Stimulated activated CD8-positive, alpha-beta memory T cell treated with anti-CD3 and anti-CD28 coated beads, Interleukin-4, amount 100 ng/mL, for 48 hours (primary cell): Measurements from ENCODE around the gene CPEB4.

Experiments
- DNase-seq: peaks from one replicate; pipeline ENCODE4 v3.0.0-alpha.2; 2020

The CPEB4 gene

GRCh38 chr5:173916233-173916632, 28.1 kb downstream of the CPEB4 start:
- DNase-seq: no peak

GRCh38 chr5:173917788-173918786, 29.9 kb downstream of the CPEB4 start:
- DNase-seq: peak; percentile 60

- no peak for DNase-seq
These were observed 31.3 kb downstream of the CPEB4 start for GRCh38 chr5:173919443-173919842.

- DNase-seq: no peak
These were observed 32.0 kb downstream of the CPEB4 start for GRCh38 chr5:173920024-173920753.

GRCh38 chr5:173920866-173921555, 32.9 kb downstream of the CPEB4 start:
- no peak for DNase-seq

GRCh38 chr5:173922527-173922926, 34.4 kb downstream of the CPEB4 start:
- DNase-seq: no peak

GRCh38 chr5:173923218-173924095, 35.3 kb downstream of the CPEB4 start:
- no peak for DNase-seq

- DNase-seq: no peak
These were observed 36.8 kb downstream of the CPEB4 start for GRCh38 chr5:173924899-173925298.

GRCh38 chr5:173925449-173926071, 37.4 kb downstream of the CPEB4 start:
- DNase-seq: peak; percentile 56

- DNase-seq: no peak
These were observed 38.2 kb downstream of the CPEB4 start for GRCh38 chr5:173926359-173926758.

- DNase-seq: no peak
These were observed 40.9 kb downstream of the CPEB4 start for GRCh38 chr5:173928871-173929574.

GRCh38 chr5:173932695-173933139, 44.6 kb downstream of the CPEB4 start:
- DNase-seq: no peak

- no peak for DNase-seq
These were observed 45.8 kb downstream of the CPEB4 start for GRCh38 chr5:173933901-173934300.

GRCh38 chr5:173935396-173935795, 47.2 kb downstream of the CPEB4 start:
- no peak for DNase-seq

GRCh38 chr5:173940269-173940668, 52.1 kb downstream of the CPEB4 start:
- DNase-seq: no peak

GRCh38 chr5:173941102-173941501, 53.0 kb downstream of the CPEB4 start:
- no peak for DNase-seq

- no peak for DNase-seq
These were observed 53.7 kb downstream of the CPEB4 start for GRCh38 chr5:173941758-173942401.

GRCh38 chr5:173944511-173944910, 56.4 kb downstream of the CPEB4 start:
- no peak for DNase-seq

GRCh38 chr5:173945160-173945559, 57.0 kb downstream of the CPEB4 start:
- DNase-seq: no peak

- DNase-seq: no peak
These were observed 58.2 kb downstream of the CPEB4 start for GRCh38 chr5:173946323-173946722.
